Adrenal gland (tissue), 12 donors: Measurements from ENCODE around the gene SHTN1. TPM values are rescaled to one million over a fixed set of nuclear protein-coding genes. Genes with fewer than 3 reads are reported as not detected.

Experiments used
- DNase-seq, 7 donors: peaks; one replicate each; pipeline ENCODE4 v3.0.0-alpha.2; 2019 to 2020
- H3K27ac ChIP-seq, 5 donors: fragments of 200-600 bp; sonication (generic) in 4 of 5; 1 replicate in 3 of 5; 2 replicates in 2 of 5; pipeline versions ENCODE4 v1.5.1 to v1.8.0; 2016 to 2020; ENCODE audit warnings: mild to moderate bottlenecking in 1 of 5
- H3K27me3 ChIP-seq: fragments of 200-600 bp; 2 replicates; pipeline ENCODE4 v1.8.0; 2021
- H3K36me3 ChIP-seq, 2 donors: fragments of 200-600 bp; replicated peaks in 1 of 2; 1 replicate in 1 of 2; 2 replicates in 1 of 2; pipeline versions ENCODE4 v1.5.1 to v1.8.0; 2018 to 2022
- H3K4me1 ChIP-seq, 2 donors: fragments of 200-600 bp; replicated peaks in 1 of 2; 1 replicate in 1 of 2; 2 replicates in 1 of 2; pipeline versions ENCODE4 v1.5.1 to v1.8.0; 2018 to 2021
- H3K4me3 ChIP-seq, 4 donors: fragments of 200-600 bp; sonication (generic) in 3 of 4; one replicate each; pipeline ENCODE4 v1.5.1; 2016 to 2018
- H3K9me3 ChIP-seq, 3 donors: fragments of 200-600 bp; sonication (generic) in 1 of 3; replicated peaks in 1 of 3; 1 replicate in 2 of 3; 2 replicates in 1 of 3; pipeline versions ENCODE4 v1.5.1 to v1.8.0; 2016 to 2021
- CTCF ChIP-seq, 6 experiments: fragments of 450-650 bp in 4 of 6; fragments of 200-600 bp in 2 of 6; sonication (generic) in 1 of 6; IDR thresholded peaks; 1 replicate in 5 of 6; 2 replicates in 1 of 6; pipeline versions ENCODE4 v1.5.1 to v1.8.0; 2016 to 2021; ENCODE audit warnings: antibody characterized with exemption in 6 of 6, mild to moderate bottlenecking in 2 of 6, moderate library complexity in 1 of 6
- POLR2A ChIP-seq, 2 donors: fragments of 450-650 bp; IDR thresholded peaks; one replicate each; pipeline ENCODE4 v1.6.1; 2017; ENCODE audit warnings: antibody characterized with exemption in 2 of 2, mild to moderate bottlenecking in 2 of 2, moderate library complexity in 1 of 2
- WGBS, 4 donors: extraction: QIAGEN DNeasy Blood & Tissue Kit in 2 of 4; methylation state at CpG; one replicate each; pipeline versions ENCODE4 v1.1.5 to v1.1.7; 2013 to 2017; 5-methylcytosine and 5-hydroxymethylcytosine counted together
- intact Hi-C, 2 donors: fragments of 100-400 bp; cut with DNase I; formaldehyde crosslinking; loops; one replicate each; pipeline versions ENCODE4 v1.14.1 to v1.15.0; 2022 to 2023
- polyA plus RNA-seq, 3 donors: library from polyadenylated mRNA; stranded (reverse); fragments of 200-250 nt in 2 of 3; fragments of 350-450 nt in 1 of 3; fragmentation: Illumina TruSeq in 1 of 3; extraction: RNeasy Lipid Tissue Mini Kit (QIAGEN cat#74804) in 1 of 3; gene quantifications; one replicate each; pipeline ENCODE4 v1.2.3, GENCODE V29; 2013 to 2014
- total RNA-seq, 9 donors: library from RNA; depleted of rRNA in 4 of 9; stranded (reverse); fragments of >200 nt in 4 of 9; fragments of 120-200 nt in 1 of 9; fragmentation: NEBNext Ultra II Directional in 1 of 9; extraction: Animal tissue kit (Norgen Biotek cat#: 25700) in 1 of 9; gene quantifications; one replicate each; pipeline versions ENCODE4 v1.1.0 to v1.2.4, GENCODE V29; 2013 to 2023
- donor health status: healthy with polysubstance abuse.
- donor health status: Bipolar disorder and iron deficiency.
- donor health status: DM: yes; HTN: yes; CAD: no.
- donor health status: DM: no; HTN: no; CAD: no.
- donor health status: DM: no; HTN: no; CAD: no.
- donor health status: DM: yes; HTN: yes; CAD: no.

The SHTN1 gene
- total and polyA plus RNA-seq, 12 donors = 8.8 to 30.3 (median 18.5) TPM

GRCh38 chr10:116848032-116848943, 156.7 kb downstream of the SHTN1 start:
- Histone ChIP-seq H3K27me3 (no peaks in the 10 kb centered on the region), H3K27ac (peak overlapping the region in 2 of 5 donors; percentile 61 to 73), H3K36me3 (no peaks in the 10 kb centered on the region), H3K4me3 (peak overlapping the region in 3 of 4 donors; percentile 37 to 75 (median 74)), H3K4me1 (peaks cover 5% of the 10 kb centered on the region in 2 donors), H3K9me3 (no peaks in the 10 kb centered on the region)
- intact Hi-C loops = no loop called here
- peak in 2 of 7 donors; percentile 9 to 58 for DNase-seq
- TF ChIP-seq CTCF (IDR thresholded peaks at IDR 0.05) = no peak
- TF ChIP-seq POLR2A (IDR thresholded peaks at IDR 0.05) = no peak
- WGBS, 4 donors = 27 to 40% (median 35%) methylated on average over 17 of the region's 17 CpGs

DNA sequence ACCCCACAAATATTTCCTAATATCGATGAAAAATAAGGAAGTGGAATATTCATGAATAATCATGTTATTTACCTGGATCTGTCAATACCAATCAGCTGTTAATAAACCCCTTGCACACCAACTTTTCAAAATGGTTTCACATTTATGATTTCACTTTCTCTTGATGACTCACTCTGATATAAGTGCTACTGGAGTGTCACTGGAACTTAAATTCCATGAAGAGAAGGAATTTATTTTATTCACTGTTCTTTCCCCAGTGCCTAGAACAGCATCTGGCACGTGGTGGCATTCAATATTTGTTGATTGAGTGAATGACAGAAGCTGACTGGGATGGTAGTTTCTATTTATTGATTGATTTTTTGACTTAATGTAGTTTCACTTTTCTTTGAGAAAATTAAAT, 159.2 kb downstream of the SHTN1 start:
- H3K36me3 ChIP-seq = no peaks in the 10 kb centered on the region
- TF ChIP-seq CTCF (IDR thresholded peaks at IDR 0.05) (no peak), POLR2A (IDR thresholded peaks at IDR 0.05) (no peak)
- H3K4me1 ChIP-seq = peaks cover 5% of the 10 kb centered on the region in 2 donors
- H3K27me3 ChIP-seq = no peaks in the 10 kb centered on the region
- no peak overlapping the region for H3K27ac ChIP-seq
- no peak overlapping the region for H3K4me3 ChIP-seq
- no peak for DNase-seq
- no peaks in the 10 kb centered on the region for H3K9me3 ChIP-seq
- WGBS, 4 donors = 73 to 81% (median 74%) methylated on average over 2 of the region's 2 CpGs
- intact Hi-C loops = no loop called here

DNA sequence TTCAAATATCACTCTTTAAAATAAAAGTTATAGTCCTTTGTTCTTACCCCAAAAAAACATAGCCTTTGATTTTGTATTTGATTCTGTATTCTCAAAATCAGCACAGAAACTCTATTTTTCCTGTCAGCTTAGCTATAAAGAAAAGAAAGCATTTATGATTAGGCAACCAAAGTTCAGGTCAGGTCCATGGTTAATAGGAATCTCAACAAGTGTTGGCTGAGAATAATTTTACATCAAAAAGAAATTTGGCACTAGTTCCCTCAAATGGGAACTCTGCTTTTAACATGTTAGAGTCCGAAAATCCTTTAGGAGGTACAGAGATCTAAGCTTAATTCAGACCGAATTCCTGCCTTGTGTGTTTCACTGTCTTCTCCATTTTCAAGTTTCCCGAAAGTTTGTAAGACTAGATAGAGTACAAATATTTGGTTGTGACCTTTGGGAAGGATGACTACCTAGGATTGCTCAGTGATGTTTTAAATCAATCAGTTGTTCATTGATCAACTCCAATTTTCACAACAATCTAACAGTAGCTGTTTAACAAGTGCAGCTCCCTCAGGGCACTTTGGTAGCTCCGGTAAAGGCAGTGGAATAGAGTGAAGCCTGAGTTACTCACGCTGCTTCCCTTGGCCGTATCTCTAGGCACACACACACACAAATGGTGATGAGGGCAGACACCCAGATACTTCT, 164.5 kb downstream of the SHTN1 start:
- no peak for DNase-seq
- H3K4me1 ChIP-seq = no peaks in the 10 kb centered on the region
- H3K9me3 ChIP-seq = no peaks in the 10 kb centered on the region
- no peaks in the 10 kb centered on the region for H3K36me3 ChIP-seq
- H3K27me3 ChIP-seq = no peaks in the 10 kb centered on the region
- no peak overlapping the region for H3K27ac ChIP-seq
- no peak for TF ChIP-seq CTCF (IDR thresholded peaks at IDR 0.05)
- no peak for TF ChIP-seq POLR2A (IDR thresholded peaks at IDR 0.05)
- no peak overlapping the region for H3K4me3 ChIP-seq
- WGBS, 4 donors = 90 to 91% (median 90%) methylated on average over 6 of the region's 6 CpGs
- intact Hi-C loops = no loop called here

- WGBS, 4 donors = 73 to 79% (median 76%) methylated on average over 5 of the region's 5 CpGs
- H3K27ac ChIP-seq = no peak overlapping the region
- H3K36me3 ChIP-seq = no peaks in the 10 kb centered on the region
- intact Hi-C loops = no loop called here
- H3K27me3 ChIP-seq = no peaks in the 10 kb centered on the region
- no peak overlapping the region for H3K4me3 ChIP-seq
- TF ChIP-seq CTCF (IDR thresholded peaks at IDR 0.05) = no peak
- no peak for TF ChIP-seq POLR2A (IDR thresholded peaks at IDR 0.05)
- no peaks in the 10 kb centered on the region for H3K4me1 ChIP-seq
- DNase-seq = no peak
- no peaks in the 10 kb centered on the region for H3K9me3 ChIP-seq
Measured at GRCh38 chr10:116838143-116838725, 166.8 kb downstream of the SHTN1 start.
